ENCODE results near the gene ADAMTSL1. TPM values are rescaled to one million over a fixed set of nuclear protein-coding genes. Genes with fewer than 3 reads are reported as not detected.

Gene ADAMTSL1
- total RNA-seq, 1 experiment from 2014 or later, result not detected

GRCh38 chr9:18825656-18826170 lies 351.8 kb downstream of the ADAMTSL1 start:
- no TSS peak for BruUV-seq (replicated peaks)
- ChIA-PET CTCF (no interaction called here), RAD21 (ENCODE audit: low non-redundant PET in 1 of 2, low total read pairs in 2 of 2, uncharacterized antibody in 2 of 2, unreplicated experiment in 2 of 2) (no interaction called here), POLR2A (no interaction called here)
- no peaks in the 10 kb centered on the region for H3K9me2 ChIP-seq (ENCODE audit: insufficient read depth)
- intact Hi-C loops (cut with micrococcal nuclease), result loop anchor here (10.0 kb wide), 1 partner anchor 1301 kb away; no protein-coding TSS in a partner anchor
- no peak overlapping the region for H2AFZ ChIP-seq (ENCODE audit: low read depth, low read length, poor library complexity, severe bottlenecking)
- H4K20me1 ChIP-seq (ENCODE audit: insufficient read depth), result no peaks in the 10 kb centered on the region
- H3K27ac ChIP-seq (ENCODE audit: low read depth, low read length), result no peak overlapping the region
- TF ChIP-seq ATF3 (IDR thresholded peaks at IDR 0.05) (no peak), MAX (IDR thresholded peaks at IDR 0.05) (no peak), CEBPB (IDR thresholded peaks at IDR 0.05; ENCODE audit: low read depth) (no peak), REST (IDR thresholded peaks at IDR 0.05; ENCODE audit: low read depth) (no peak), EZH2 (IDR thresholded peaks at IDR 0.05) (no peak), TCF7L2 (IDR thresholded peaks at IDR 0.05; ENCODE audit: borderline replicate concordance, extremely low read depth, insufficient read depth, insufficient read length) (no peak), ZFX (IDR thresholded peaks at IDR 0.05) (no peak)
- H3K27me3 ChIP-seq (ENCODE audit: insufficient read depth, low read length), result peaks cover 13% of the 10 kb centered on the region; the same call in 1 of the 2 replicates
- H3K4me2 ChIP-seq (ENCODE audit: low read length), result no peak overlapping the region
- ATAC-seq, result no peak
- H3K9ac ChIP-seq (ENCODE audit: low read length), result no peak overlapping the region
- H3K4me3 ChIP-seq (replicated peaks in 1 of 2; ENCODE audit: low read depth in 1 of 2, low read length in 2 of 2), result no peak overlapping the region
- H3K4me1 ChIP-seq (ENCODE audit: control insufficient read depth in 1 of 2, insufficient read depth in 2 of 2, low read length in 2 of 2), result peaks cover 5 to 9% of the 10 kb centered on the region in 2 experiments; a peak in 3 of 4 replicates
- no peaks in the 10 kb centered on the region for H3K36me3 ChIP-seq (ENCODE audit: control insufficient read depth in 1 of 2, insufficient read depth in 2 of 2, low read length in 2 of 2)
- H3K79me2 ChIP-seq (ENCODE audit: insufficient read depth, low read length), result no peaks in the 10 kb centered on the region
- no peak for DNase-seq (ENCODE audit: low read depth, low spot score)
- no peaks in the 10 kb centered on the region for H3K9me3 ChIP-seq (ENCODE audit: control insufficient read depth in 1 of 2, insufficient read depth in 1 of 2, low read depth in 1 of 2, low read length in 2 of 2)
